A549 (cell line): ENCODE measurements around the gene VDAC1. TPM values are rescaled to one million over a fixed set of nuclear protein-coding genes. Genes with fewer than 3 reads are reported as not detected.

Source experiments
- ATAC-seq, 2 experiments: fragments of 200-7000 bp in 1 of 2; fragments of >200 bp in 1 of 2; cut with Nextera tagmentation in 1 of 2; cut with Tn5 transposase in 1 of 2; 3 replicates each; pipeline versions ENCODE4 v1.8.0 to v1.9.1; 2018 to 2020; ENCODE audit warnings: mild to moderate bottlenecking in 1 of 2, moderate library complexity in 1 of 2
- CTCF ChIA-PET: fragments of 300-600 bp; sonication (Branson Sonifier 250); formaldehyde crosslinking; extraction: SDS; loops from one replicate; lab custom pipeline; 2021; ENCODE audit warnings: antibody characterized with exemption, inconsistent platforms; lab: Yijun Ruan, JAX
- POLR2A ChIA-PET: fragments of 350-600 bp; formaldehyde crosslinking; extraction: SDS; loops from one replicate; lab custom pipeline; 2021; ENCODE audit warnings: antibody characterized with exemption, inconsistent platforms; lab: Yijun Ruan, JAX
- DNase-seq, 2 experiments: peaks; one replicate each; pipeline versions ENCODE4 v3.0.0 to v3.0.0-alpha.2; 2011 to 2016; ENCODE audit warnings: low read depth in 1 of 2, low spot score in 1 of 2
- FAIRE-seq: peaks from 2 replicates; lab custom pipeline; 2011; peaks lifted over from hg19 to GRCh38; lab: Jason Lieb, UNC
- H3K27ac ChIP-seq, 2 experiments: fragments of >200 bp; sonication (Bioruptor Twin); formaldehyde crosslinking; 3 replicates each; pipeline ENCODE4 v1.5.1; 2016 to 2017
- H3K4me1 ChIP-seq: fragments of >200 bp; sonication (Bioruptor Twin); formaldehyde crosslinking; 3 replicates; pipeline ENCODE4 v1.6.1; 2016
- H3K4me2 ChIP-seq: fragments of >200 bp; sonication (Bioruptor Twin); formaldehyde crosslinking; 3 replicates; pipeline ENCODE4 v1.6.1; 2016
- H3K4me3 ChIP-seq: fragments of >200 bp; sonication (Bioruptor Twin); formaldehyde crosslinking; 3 replicates; pipeline ENCODE4 v1.5.1; 2016
- H3K9me3 ChIP-seq: fragments of >200 bp; sonication (Bioruptor Twin); formaldehyde crosslinking; 3 replicates; pipeline ENCODE4 v1.6.1; 2016
- CBX8 ChIP-seq: fragments of 200-600 bp; sonication (generic); IDR thresholded peaks from 2 replicates; pipeline ENCODE4 v1.6.1; 2016
- CHD2 ChIP-seq: fragments of 150-350 bp; IDR thresholded peaks from 2 replicates; pipeline ENCODE4 v1.6.1; 2014; ENCODE audit warnings: low read length; ENCODE audit not compliant: partially characterized antibody
- EHMT2 ChIP-seq: fragments of 200-600 bp; sonication (generic); IDR thresholded peaks from 2 replicates; pipeline ENCODE4 v1.6.1; 2016; ENCODE audit warnings: antibody characterized with exemption, low read depth, mild to moderate bottlenecking, moderate library complexity
- HDAC2 ChIP-seq: fragments of 200-600 bp; sonication (generic); IDR thresholded peaks from 2 replicates; pipeline ENCODE4 v1.6.1; 2016
- HEYL ChIP-seq: fragments of 250-450 bp; sonication (Bioruptor Pico); IDR thresholded peaks from 2 replicates; pipeline ENCODE4 v1.8.0; 2021; ENCODE audit warnings: mild to moderate bottlenecking, moderate library complexity
- NPAS2 ChIP-seq: fragments of 250-450 bp; sonication (Bioruptor Pico); IDR thresholded peaks from 2 replicates; pipeline ENCODE4 v1.8.0; 2022; ENCODE audit warnings: mild to moderate bottlenecking, moderate library complexity, borderline replicate concordance
- NR3C1 ChIP-seq: fragments of >200 bp; sonication (Bioruptor Twin); formaldehyde crosslinking; IDR thresholded peaks from 3 replicates; pipeline ENCODE4 v1.6.1; 2017
- RAD21 ChIP-seq, 2 experiments: fragments of >200 bp in 1 of 2; sonication (Bioruptor Twin) in 1 of 2; formaldehyde crosslinking in 1 of 2; IDR thresholded peaks in 1 of 2; conservative IDR thresholded peaks in 1 of 2; 2 replicates in 1 of 2; 3 replicates in 1 of 2; pipeline ENCODE4 v1.6.1; 2012 to 2018; ENCODE audit warnings: inconsistent platforms in 1 of 2
- RCOR1 ChIP-seq: fragments of 150-350 bp; IDR thresholded peaks from 2 replicates; pipeline ENCODE4 v1.6.1; 2014; ENCODE audit warnings: antibody characterized with exemption, low read length, low read depth
- RNF2 ChIP-seq: fragments of 200-600 bp; sonication (generic); IDR thresholded peaks from 2 replicates; pipeline ENCODE4 v1.6.1; 2016; ENCODE audit warnings: low read depth, mild to moderate bottlenecking, antibody characterized with exemption, moderate library complexity, borderline replicate concordance
- SMC3 ChIP-seq: fragments of >200 bp; sonication (Bioruptor Twin); formaldehyde crosslinking; IDR thresholded peaks from 3 replicates; pipeline ENCODE4 v1.6.1; 2018; ENCODE audit warnings: inconsistent platforms
- SREBF2 ChIP-seq: fragments of 450-650 bp; IDR thresholded peaks from 2 replicates; pipeline ENCODE4 v1.6.1; 2014; ENCODE audit warnings: mild to moderate bottlenecking, moderate library complexity
- ZSCAN20 ChIP-seq: fragments of 250-450 bp; sonication (Bioruptor Pico); IDR thresholded peaks from 2 replicates; pipeline ENCODE4 v1.8.0; 2022; ENCODE audit warnings: mild to moderate bottlenecking, moderate library complexity
- WGBS: methylation state at CpG from one replicate; pipeline ENCODE4 v1.1.6; 2017; ENCODE audit errors: missing lambda C conversion rate; 5-methylcytosine and 5-hydroxymethylcytosine counted together
- polyA plus RNA-seq, 4 experiments: library from polyadenylated mRNA; depleted of rRNA in 3 of 4; stranded (reverse); fragments of >200 nt; fragmentation: RNase III in 1 of 4; extraction: RNeasy Plus Mini Kit Qiagen cat#74134 plus additional on column Dnase treatment in 1 of 4; gene quantifications; 2 replicates in 3 of 4; 3 replicates in 1 of 4; pipeline ENCODE4 v1.2.3, GENCODE V29; 2011 to 2017
- TF ChIP-seq, protein P1 (sequence below): IDR thresholded peaks from 2 replicates; pipeline ENCODE4 v1.6.1; 2012
- TF ChIP-seq, protein P2 (sequence below): IDR thresholded peaks from 2 replicates; pipeline ENCODE4 v1.6.1; 2012; ENCODE audit warnings: low read depth, borderline replicate concordance
- TF ChIP-seq, protein P3 (sequence below): fragments of >200 bp; sonication (Bioruptor Twin); formaldehyde crosslinking; IDR thresholded peaks from 3 replicates; pipeline ENCODE4 v1.5.1; 2016

The VDAC1 gene
- polyA plus RNA-seq, 2 of the 4 experiments (the other 2 are of a cell fraction): 369 to 442 TPM

DNA sequence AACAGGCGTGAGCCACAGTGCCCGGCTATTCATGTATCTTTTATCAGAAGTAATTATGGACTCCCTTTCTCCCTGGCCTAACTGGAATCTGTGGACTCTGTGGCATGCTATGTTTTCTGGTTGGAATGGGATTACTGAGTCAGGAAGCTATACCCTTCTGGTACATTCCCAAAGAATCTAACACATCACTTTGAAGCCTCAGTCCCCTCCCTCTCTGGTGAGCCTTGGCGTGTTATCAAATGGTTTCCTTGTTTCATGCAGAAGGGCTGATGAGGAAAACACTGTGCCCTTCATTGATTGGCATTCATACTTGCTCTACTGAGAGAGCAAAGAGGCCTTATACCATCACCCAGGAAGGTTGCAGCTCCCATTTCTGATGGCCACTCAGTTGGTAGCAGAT, 59.2 kb downstream of the VDAC1 start:
- ATAC-seq: no peak
- Histone ChIP-seq H3K9me3 (no peaks in the 10 kb centered on the region), H3K4me1 (no peaks in the 10 kb centered on the region), H3K4me3 (no peak overlapping the region), H3K4me2 (no peak overlapping the region), H3K27ac (no peak overlapping the region)
- no peak for FAIRE-seq
- no peak for TF ChIP-seq SREBF2
- TF ChIP-seq CHD2: no peak
- TF ChIP-seq NPAS2 (CRISPR knock-in tag): no peak
- 89% methylated on average over 3 of the region's 3 CpGs for WGBS
- POLR2A ChIA-PET: no interaction called here
- DNase-seq: no peak
- CTCF ChIA-PET: interaction anchor here (1.2 to 4.9 kb wide), 9 partner anchors 8 to 835 kb away, joined by 3 to 19 read pairs (median 6); no protein-coding TSS in a partner anchor

DNA sequence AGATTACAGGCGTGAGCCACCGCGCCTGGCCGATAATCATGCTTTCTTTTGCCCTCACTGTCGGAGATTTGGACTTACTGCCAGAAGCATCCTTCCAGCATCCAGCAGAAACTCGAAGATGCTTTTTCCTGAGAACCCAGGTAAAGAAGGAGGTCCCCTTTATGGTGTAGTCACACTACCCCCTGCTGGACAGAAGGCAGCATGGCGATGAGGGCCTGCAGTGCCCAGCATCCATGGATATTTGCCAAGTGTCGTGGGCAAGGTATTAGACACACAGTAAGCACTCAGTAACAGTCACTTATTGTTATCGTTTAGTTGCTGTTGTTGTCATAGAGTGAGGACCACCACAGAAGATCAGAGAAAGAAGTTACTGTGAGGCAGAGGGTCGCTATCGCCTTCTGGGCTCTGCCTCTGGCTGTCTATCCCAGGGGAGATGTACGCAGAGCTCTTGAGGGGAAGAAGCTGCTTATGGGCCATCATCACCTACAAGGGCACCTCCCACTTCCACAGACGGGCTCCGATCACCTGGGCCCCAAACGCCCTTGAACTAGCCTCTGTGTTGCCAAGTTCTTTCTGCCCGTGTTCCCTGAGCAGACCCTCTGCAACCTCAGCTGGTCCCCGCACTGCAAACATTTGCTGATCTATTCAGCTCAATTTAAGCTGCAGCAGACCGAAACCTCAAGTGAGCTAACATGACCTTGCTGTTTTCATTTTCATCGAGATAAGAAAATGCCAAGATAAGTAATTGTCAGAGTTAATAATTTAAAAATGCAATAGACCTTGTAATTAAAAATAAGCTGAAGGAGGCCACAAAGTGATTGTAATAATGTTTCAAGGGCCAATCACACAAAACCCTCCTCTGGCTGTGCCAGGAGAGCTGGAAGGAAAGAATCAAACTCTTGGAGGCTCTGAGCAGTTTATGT, 60.3 kb downstream of the VDAC1 start:
- no peak overlapping the region for H3K27ac ChIP-seq
- FAIRE-seq (no peak), DNase-seq (peak; percentile 64 to 74), ATAC-seq (peak; percentile 77 to 90; a peak in 4 of 6 replicates)
- no peaks in the 10 kb centered on the region for H3K9me3 ChIP-seq
- ChIA-PET POLR2A (no interaction called here), CTCF (interaction anchor here (0.8 to 4.9 kb wide), 14 partner anchors 9 to 834 kb away, joined by 3 to 19 read pairs (median 4); no protein-coding TSS in a partner anchor)
- 47% methylated on average over 19 of the region's 19 CpGs for WGBS
- H3K4me2 ChIP-seq: no peak overlapping the region
- H3K4me3 ChIP-seq: no peak overlapping the region
- no peak for TF ChIP-seq HEYL (CRISPR knock-in tag)
- TF ChIP-seq, protein P1, sequence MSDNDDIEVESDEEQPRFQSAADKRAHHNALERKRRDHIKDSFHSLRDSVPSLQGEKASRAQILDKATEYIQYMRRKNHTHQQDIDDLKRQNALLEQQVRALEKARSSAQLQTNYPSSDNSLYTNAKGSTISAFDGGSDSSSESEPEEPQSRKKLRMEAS: no peak
- no peak for TF ChIP-seq CBX8
- TF ChIP-seq SREBF2: no peak
- TF ChIP-seq, protein P2, sequence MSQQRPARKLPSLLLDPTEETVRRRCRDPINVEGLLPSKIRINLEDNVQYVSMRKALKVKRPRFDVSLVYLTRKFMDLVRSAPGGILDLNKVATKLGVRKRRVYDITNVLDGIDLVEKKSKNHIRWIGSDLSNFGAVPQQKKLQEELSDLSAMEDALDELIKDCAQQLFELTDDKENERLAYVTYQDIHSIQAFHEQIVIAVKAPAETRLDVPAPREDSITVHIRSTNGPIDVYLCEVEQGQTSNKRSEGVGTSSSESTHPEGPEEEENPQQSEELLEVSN: no peak
- TF ChIP-seq NR3C1: no peak
- peak; percentile 63 for TF ChIP-seq SMC3
- TF ChIP-seq, protein P3, sequence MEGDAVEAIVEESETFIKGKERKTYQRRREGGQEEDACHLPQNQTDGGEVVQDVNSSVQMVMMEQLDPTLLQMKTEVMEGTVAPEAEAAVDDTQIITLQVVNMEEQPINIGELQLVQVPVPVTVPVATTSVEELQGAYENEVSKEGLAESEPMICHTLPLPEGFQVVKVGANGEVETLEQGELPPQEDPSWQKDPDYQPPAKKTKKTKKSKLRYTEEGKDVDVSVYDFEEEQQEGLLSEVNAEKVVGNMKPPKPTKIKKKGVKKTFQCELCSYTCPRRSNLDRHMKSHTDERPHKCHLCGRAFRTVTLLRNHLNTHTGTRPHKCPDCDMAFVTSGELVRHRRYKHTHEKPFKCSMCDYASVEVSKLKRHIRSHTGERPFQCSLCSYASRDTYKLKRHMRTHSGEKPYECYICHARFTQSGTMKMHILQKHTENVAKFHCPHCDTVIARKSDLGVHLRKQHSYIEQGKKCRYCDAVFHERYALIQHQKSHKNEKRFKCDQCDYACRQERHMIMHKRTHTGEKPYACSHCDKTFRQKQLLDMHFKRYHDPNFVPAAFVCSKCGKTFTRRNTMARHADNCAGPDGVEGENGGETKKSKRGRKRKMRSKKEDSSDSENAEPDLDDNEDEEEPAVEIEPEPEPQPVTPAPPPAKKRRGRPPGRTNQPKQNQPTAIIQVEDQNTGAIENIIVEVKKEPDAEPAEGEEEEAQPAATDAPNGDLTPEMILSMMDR: peak; percentile 58
- peak; percentile 81 to 91 for TF ChIP-seq RAD21 (conservative IDR thresholded peaks at IDR 0.05 in 1 of 2, IDR thresholded peaks at IDR 0.05 in 1 of 2)
- TF ChIP-seq ZSCAN20: no peak
- TF ChIP-seq HDAC2: no peak
- no peak for TF ChIP-seq RNF2
- TF ChIP-seq RCOR1: no peak
- no peaks in the 10 kb centered on the region for H3K4me1 ChIP-seq

DNA sequence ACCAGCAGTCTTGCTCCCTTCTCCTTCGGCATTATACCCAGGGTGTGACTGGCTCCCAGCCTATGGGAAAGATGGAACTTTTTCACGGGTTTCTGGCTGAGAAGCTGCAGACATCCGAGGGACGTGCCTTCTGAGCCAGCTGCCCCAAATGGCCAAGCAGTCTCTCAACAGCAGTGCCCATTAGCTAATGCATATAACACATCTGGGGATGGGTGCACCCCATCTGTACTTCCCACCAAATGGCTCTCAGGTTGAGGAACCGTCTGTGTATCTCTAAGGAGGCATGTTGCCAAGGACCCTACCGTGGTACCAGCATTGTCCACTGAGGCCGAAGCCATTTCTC, 61.3 kb downstream of the VDAC1 start:
- WGBS: 81% methylated on average over 7 of the region's 7 CpGs
- Histone ChIP-seq H3K27ac (no peak overlapping the region), H3K4me2 (no peak overlapping the region), H3K4me1 (no peaks in the 10 kb centered on the region), H3K9me3 (no peaks in the 10 kb centered on the region), H3K4me3 (no peak overlapping the region)
- POLR2A ChIA-PET: no interaction called here
- no peak for ATAC-seq
- no peak for FAIRE-seq
- CTCF ChIA-PET: interaction anchor here (0.7 to 4.9 kb wide), 9 partner anchors 8 to 832 kb away, joined by 3 to 19 read pairs (median 5); no protein-coding TSS in a partner anchor
- no peak for DNase-seq
- TF ChIP-seq EHMT2 (no peak), CHD2 (no peak)
